G401.6 (cell line): ENCODE measurements around the gene TXNL1.
A peak's percentile ranks its signal among the peaks of the same experiment; 100 is the strongest.
"Not testable (repeated sequence)": the region's sequence is repeated elsewhere in the genome, so short reads cannot be mapped to it uniquely, and the experiment has no call there.

Experiments
- FAIRE-seq: peaks from 2 replicates; lab custom pipeline; 2012; peaks lifted over from hg19 to GRCh38; lab: Jason Lieb, UNC

Gene TXNL1

DNA sequence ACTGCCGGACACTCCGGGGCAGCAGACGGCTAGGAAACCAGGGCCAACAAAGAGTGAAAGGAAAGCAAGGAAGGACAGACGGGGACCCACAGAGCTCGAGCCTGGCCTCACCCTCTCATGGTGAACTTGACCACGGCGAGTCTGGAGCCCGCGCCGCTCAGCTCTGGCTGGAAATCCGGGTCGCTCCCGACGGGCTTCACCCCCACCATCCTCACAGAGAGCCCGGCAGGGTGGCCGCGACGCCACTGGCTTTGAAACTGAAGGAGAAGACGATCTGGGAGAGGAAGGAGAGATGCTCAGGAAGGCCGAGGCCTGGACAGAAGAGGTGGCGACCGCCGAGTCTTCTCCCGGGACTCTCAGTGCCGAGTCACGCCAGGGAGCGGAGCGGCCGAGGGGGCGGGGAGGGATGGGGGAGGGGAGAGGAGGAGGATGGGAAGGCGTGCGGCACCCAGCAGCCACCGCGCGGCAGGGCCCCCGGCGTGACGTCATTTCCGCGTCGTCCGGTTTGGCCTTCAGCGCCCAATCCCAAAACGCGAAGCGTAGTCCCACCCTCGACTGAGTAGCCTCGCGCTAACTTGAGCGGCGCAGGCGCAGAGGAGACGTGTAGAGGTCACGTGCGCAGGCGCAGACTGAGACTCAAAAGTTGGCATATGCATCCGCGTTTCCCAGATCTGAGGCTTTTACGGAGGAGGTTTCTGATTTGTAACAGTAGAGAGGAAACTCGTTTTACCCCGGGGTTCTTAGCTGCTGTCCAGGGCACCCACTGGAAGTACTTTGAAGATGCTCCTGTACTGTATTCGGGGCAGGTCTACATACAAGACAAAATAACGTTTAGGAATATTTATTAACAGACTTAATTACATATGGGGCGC, at the start of gene TXNL1:
Gene TXNL1 (minus strand): TSS at position 361 of the 872 bp plus-strand sequence. CDS start 152 bp downstream, at position 209.
- peak; percentile 91 for FAIRE-seq

DNA sequence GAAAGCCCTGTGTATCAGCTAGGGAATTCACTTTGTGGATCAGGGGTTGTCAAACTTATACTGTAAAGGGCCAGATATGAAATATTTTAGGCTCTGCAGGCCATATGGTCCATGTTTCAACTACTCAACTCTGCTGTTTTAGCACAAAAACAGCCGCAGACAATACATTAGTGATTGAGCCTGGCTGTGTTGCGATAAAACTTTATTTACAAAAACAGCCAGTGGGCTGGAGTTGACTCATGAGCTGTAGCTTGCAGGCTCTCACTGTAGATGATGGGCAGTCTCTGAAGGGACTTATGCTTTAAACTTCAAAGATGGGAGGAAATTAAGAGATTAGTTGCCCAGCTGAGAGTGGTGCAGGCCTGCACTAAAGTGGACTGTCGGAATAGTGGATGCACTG, 45.9 kb upstream of the TXNL1 start:
- FAIRE-seq = no peak

GRCh38 chr18:56678836-56679565, 40.6 kb upstream of the TXNL1 start:
- FAIRE-seq = no peak

GRCh38 chr18:56676639-56677038, 38.2 kb upstream of the TXNL1 start:
- FAIRE-seq = no peak

GRCh38 chr18:56672981-56673380, 34.6 kb upstream of the TXNL1 start:
- FAIRE-seq = no peak

DNA sequence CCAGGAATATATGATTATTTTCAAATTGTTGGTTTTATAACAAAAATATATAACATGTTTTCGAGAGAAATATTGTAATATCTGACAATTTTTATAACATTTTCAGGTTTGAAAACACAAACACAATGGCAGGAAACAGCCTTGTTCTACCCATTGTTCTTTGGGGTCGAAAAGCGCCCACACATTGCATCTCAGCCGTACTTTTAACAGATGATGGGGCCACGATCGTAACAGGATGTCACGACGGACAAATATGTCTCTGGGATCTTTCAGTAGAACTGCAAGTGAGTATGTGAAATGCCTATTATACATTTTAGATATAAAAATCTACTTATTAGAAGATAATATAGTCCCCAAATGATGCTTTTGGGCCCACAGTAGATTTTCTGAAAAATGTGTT, 34.0 kb upstream of the TXNL1 start:
- FAIRE-seq = no peak

- no peak for FAIRE-seq
These were observed 24.5 kb upstream of the TXNL1 start for GRCh38 chr18:56662902-56663301.

- FAIRE-seq = no peak
These were observed 24.1 kb upstream of the TXNL1 start for GRCh38 chr18:56662502-56662901.

- FAIRE-seq = no peak
These were observed 23.6 kb upstream of the TXNL1 start for GRCh38 chr18:56662063-56662408.

DNA sequence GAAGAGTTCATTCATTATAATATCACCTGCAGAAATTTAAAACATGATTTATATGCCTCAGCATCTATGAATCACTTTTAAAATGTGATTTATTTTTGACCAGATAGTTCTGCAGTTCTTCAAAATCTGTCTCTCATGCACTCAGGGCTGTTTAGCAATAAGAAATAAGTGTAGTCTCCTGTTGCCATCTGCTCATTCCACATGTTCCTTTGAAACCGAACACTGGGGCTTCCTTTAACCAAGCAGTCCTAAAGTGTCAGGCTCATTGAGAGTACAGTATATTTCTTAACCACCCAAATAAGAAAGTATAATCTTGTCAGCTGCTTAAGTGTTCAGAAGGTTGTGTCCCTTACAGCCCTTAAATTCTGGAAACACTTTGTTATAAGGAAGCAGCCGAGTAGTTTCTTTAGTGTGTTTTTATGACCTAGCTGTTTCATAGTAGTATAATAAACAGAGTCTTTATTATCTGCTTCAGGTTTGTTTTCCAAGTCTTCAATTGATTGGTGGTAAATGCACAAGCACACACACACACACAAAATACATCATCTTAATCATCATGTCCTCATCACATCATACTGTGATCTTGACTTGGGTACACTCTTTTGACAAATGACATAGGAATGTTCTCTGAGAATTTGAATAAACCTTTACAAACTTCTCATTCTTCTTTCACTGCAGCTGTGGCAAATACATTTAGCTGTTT, 23.1 kb upstream of the TXNL1 start:
- no peak for FAIRE-seq

GRCh38 chr18:56660655-56661054, 22.3 kb upstream of the TXNL1 start:
- FAIRE-seq = no peak

DNA sequence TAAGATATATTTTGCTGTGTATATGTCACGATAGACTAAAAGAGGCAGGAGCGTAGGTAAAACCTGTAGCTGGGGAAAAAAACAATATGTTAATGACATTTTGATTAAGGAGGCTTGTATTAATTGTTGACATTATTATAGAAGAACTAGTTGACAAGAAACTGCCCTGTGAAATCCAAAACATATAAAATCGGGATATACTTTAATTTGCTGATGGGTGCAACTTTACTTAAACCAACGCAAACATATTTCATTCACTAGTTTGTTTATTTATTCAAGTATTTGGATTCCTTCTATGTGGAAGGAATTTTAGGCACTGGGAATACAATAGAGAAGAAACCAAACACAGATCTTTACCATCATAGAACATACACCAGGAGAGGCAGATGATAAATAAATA, 20.7 kb upstream of the TXNL1 start:
- no peak for FAIRE-seq

DNA sequence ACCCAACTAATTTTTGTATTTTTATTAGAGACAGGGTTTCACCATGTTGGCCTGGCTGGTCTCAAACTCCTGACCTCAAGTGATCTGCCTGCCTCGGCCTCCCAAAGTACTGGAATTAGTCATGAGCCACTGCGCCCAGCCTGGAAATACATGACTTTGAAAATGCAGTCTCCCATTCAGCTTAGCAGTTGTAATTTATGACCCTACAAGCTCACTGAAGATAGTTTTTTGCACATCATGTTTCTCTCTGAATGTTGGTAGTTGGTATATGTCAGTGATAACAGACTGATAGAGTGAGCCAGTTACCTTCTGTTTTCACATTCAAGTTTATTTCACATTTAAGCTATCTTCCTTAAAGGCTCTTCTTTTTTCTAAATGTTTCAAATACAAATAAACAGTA, 19.9 kb upstream of the TXNL1 start:
- FAIRE-seq = no peak

GRCh38 chr18:56654280-56654679, 15.9 kb upstream of the TXNL1 start:
- not testable (repeated sequence) for FAIRE-seq

GRCh38 chr18:56652802-56653201, 14.4 kb upstream of the TXNL1 start:
- FAIRE-seq = no peak

DNA sequence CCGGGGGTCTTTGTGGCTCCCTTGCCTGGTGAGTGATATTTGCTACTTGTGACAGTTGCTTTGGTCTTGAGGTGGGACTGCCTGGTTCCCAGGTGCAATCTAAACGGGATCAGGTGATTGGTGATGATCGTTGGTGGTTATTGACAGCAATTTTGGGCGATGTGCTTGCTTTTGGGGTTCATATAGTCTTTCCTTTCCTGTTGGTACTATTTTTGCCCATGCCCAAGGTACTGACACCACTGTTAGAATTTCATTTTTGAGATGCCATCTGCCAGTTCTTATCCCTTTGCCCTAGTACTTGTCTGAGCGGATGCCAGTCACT, 13.3 kb upstream of the TXNL1 start:
- FAIRE-seq = no peak

- FAIRE-seq = peak; percentile 98
These were observed 12.8 kb upstream of the TXNL1 start, which contains the start of gene WDR7 for GRCh38 chr18:56650944-56651770. Gene WDR7 (plus strand): TSS chr18:56651359. CDS start chr18:56672516, 21,157 bp downstream.

DNA sequence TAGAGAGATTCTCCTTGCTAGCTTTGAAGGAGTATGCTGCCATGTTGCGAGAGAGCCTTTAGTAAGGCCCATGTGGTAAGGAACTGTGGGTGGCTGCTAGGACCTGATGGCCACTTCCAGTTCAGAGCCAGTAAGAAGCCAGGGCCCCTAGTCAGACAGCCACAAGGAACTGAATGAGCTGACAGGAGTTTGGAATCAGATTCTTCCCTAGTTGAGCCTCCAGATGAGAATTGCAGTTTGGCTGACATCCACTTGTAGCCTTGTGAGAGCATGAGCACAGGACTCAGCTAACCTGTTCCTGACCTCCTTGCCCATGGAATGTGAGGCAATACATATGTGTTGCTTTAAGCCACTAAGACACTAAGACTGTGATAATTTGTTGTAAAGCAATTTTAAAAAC, 11.6 kb upstream of the TXNL1 start:
- no peak for FAIRE-seq

GRCh38 chr18:56647951-56648893, 9.8 kb upstream of the TXNL1 start:
- FAIRE-seq = no peak

DNA sequence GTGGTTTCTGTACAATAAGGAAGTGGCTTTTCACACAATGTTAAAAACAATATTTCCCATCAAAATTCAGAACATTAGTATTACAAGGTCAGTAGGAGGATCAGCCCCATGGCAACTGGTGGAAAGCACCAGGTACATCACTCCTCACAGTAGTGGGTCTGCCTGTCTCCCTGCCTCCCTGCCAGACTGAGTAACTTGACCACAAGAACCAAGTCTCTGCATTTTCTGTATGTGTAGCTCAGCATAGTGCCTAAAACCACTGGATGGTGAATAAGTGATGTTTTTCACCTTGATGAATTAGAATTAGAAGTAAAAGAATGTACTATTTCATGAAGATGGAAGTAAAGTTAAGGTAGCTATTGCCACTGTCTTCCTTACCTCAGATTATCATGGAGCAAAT, 8.7 kb upstream of the TXNL1 start:
- FAIRE-seq = no peak

- FAIRE-seq = peak; percentile 57
These were observed 7.1 kb upstream of the TXNL1 start for GRCh38 chr18:56645415-56646016.
